GM23248 (cell line): ENCODE data around the gene RBM47.

ENCODE experiments used
- EZH2 ChIP-seq: fragments of 200-600 bp; sonication (generic); IDR thresholded peaks from 2 replicates; pipeline ENCODE4 v1.6.1; 2018; ENCODE audit warnings: antibody characterized with exemption, mild to moderate bottlenecking; ENCODE audit not compliant: insufficient read depth, poor library complexity, severe bottlenecking
- EZH2phosphoT487 ChIP-seq: fragments of 200-600 bp; sonication (generic); IDR thresholded peaks from 2 replicates; pipeline ENCODE4 v1.6.1; 2018; ENCODE audit warnings: antibody characterized with exemption, moderate library complexity, mild to moderate bottlenecking, low read depth; ENCODE audit not compliant: insufficient read depth

DNA sequence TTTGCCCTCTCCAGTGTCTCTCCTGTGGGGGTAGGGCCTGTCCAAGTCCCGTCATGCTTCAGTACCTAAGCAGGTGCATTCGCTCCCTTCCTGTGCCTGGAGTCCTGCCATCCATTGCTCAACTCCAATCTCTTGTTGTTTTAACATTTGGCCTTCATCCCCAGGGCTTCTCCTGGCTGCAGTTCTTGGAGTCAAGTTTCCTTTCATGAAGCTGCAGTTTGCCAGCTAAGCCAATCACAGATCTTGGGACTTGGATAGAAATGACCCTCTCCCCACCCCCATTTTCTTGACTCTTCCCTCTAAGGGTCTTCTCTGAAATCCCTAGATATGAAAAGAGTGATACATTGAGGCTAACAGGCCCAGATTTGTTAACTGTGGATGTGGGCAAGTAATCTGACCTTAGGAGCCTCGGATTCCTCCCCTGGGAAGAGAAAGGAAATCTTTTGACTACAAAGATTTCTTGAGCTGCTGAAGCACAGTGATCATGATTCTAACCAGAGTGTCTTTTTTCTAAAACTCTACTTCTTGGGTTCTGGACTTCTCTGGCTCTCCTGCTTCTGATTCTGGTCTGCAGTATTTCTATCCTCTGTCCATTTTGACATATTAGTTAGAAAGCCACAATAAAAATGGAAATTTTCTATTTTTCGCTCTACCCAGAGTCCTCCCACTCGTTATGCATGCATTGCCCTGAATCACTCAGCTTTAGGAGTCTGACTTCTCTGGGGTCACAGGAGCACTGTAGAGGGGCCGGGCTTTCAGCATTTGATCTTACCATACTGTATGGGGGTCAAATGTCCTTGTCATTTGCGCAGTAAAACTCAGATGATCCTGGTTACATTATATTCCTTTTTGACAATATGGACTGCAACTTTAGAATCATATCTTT is 233.5 kb downstream of the RBM47 start:
- TF ChIP-seq EZH2phosphoT487: no peak
- no peak for TF ChIP-seq EZH2
